Measurements from ENCODE around the gene APOBEC3C. TPM values are rescaled to one million over a fixed set of nuclear protein-coding genes. Genes with fewer than 3 reads are reported as not detected.
"Not testable (repeated sequence)": the region's sequence is repeated elsewhere in the genome, so short reads cannot be mapped to it uniquely, and the experiment has no call there.

The APOBEC3C gene
- 41.4 TPM for total RNA-seq

DNA sequence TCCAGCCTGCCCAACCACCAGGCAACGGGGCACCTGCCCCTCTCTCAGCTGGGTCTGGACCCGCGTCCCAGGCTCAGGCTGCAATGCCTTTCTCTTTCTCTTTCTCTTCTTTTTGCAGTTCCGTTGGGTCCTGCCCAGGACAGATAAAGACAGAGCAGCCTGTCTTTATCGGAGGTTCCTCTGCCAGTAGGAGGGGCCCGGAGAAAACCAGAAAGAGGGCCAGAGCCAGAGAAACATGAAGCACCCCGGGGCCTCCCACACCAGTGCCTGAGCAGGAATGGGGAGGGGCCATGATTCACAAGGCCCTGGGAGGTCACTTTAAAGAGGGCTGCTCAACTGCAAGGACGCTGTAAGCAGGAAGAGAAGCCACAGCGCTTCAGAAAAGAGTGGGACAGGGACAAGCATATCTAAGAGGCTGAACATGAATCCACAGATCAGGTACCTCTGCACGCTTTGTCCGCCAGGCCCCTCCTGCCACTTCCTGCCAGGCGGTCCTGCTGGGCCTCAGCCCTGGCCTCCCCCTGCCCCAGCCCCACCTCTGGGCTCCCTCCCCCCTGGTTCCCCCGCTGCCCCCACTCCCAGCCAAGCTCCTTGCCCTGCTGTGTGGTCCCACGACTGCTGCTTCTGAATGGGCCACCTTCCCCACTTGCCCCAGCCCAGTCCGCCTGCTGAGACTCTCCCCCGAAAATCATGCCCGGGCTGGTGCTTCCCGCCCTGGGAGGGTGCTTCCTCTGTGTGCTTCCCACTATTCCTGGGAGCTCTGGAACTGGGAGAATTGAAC is at the start of gene APOBEC3C:
Gene APOBEC3C (plus strand): TSS at position 316 of the 781 bp plus-strand sequence. CDS start 106 bp downstream, at position 422.
- DNase-seq (ENCODE audit: low spot score): peak; percentile 89

DNA sequence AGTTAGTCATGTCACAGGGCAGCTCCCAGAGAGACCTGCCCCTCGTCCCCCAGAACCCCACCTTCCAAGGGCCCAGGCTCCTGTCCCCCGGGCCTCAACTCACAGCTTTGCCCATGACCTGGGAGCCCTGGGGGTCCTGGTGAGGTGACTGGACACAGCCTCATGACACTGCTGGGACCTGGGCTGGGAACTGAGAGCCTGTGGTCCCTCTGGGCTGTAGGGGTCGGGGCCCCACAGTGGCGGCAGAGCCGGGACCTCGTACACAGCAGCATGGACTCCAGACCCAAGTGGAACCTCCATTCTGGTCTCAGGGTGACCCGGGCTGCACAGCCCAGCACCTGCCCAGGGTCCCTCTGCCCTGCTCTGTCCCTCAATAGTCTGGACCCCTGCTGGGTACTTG is 49.8 kb upstream of the APOBEC3C start:
- DNase-seq (ENCODE audit: low spot score): no peak

DNA sequence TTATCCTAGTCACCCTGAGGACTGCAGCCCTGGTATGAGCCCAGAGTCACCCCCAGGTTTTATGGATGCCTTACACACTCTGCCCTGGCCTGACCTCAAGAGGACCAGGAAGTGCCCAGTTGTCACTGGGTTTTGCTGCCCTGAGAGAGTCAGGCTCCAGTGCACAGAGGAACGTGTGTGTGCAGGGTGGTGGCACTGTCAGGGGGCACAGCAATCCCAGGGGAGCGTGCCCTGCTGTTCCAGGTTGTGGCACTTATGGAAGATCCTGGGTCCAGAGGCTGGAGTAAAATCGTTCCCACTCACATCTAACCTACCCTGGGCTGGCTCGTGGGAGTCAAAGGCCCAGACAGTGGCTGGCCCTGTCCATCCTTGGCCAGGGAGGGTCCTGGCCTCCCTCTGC is 49.1 kb upstream of the APOBEC3C start:
- no peak for DNase-seq (ENCODE audit: low spot score)

DNA sequence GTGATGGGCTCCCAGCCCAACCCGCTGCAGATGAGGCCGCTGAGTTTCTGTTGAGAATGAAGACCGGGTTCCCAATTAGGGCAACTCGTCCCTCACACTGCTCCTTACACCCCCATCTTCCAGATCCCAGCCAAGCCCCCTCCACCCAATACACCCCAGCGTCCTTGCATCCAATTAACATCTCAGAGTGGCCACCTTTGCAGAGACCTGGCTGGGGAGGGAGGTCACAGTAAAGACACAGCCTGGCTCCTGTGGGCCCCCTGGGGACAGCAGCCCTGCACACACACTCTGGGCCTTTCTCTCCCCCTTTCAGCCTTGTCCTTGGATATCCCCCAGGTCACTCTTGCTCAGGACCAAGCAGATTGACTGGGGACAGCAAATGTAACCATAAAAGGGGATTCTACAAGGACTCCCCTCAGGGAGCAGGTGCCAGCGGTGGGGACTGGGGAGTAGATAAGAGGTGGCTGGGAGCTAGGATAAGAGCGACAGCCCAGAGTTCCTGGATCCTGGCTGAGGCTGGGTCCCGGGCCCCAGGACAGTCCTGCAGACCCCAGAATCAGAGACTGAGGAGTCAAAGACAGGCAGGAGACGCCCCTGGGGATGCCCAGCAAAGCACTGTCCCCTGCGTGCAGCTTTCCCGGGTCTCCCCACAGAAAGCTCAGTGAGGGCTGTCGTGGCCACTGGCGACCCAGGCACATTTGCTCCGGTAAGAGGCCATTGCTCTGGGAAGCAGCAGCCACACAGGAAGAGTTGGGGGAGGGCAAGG is 48.3 kb upstream of the APOBEC3C start:
- no peak for DNase-seq (ENCODE audit: low spot score)

DNA sequence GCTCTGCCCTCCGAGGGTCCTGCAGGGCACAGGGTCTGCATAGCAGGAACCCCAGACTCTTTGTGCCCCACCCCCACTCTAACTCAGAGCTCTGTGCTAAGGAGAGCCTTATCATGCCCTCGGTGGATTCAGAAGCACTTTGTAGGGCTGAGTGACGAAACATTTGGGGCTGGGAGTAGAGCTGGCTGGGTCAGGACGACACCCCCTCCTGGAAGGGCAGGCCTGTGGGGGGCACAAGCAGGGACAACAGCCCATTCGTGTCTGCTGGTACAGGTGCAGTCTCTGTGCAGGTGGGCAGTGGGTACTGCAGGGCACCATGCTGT is 47.7 kb upstream of the APOBEC3C start:
- DNase-seq (ENCODE audit: low spot score): no peak

DNA sequence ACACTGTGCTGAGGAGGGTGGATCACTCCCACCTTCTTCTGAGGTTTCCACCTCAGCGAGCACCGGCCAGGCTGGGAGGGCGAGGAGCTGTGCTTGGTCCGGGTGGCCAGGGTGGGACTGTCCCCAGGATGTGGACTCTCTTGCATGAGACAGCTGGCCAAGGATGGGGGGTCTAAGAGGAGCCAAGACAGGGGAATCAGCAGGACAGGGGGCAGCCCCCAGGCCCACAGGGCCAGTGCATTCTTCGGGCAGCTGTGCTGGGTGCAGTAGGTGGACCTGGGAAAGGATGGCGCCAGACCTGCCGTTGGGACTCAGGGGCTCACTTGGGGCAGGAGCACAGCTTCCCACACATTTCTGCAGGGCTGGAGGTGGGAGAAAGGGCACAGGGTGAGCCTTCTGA is 47.1 kb upstream of the APOBEC3C start:
- no peak for DNase-seq (ENCODE audit: low spot score)

DNA sequence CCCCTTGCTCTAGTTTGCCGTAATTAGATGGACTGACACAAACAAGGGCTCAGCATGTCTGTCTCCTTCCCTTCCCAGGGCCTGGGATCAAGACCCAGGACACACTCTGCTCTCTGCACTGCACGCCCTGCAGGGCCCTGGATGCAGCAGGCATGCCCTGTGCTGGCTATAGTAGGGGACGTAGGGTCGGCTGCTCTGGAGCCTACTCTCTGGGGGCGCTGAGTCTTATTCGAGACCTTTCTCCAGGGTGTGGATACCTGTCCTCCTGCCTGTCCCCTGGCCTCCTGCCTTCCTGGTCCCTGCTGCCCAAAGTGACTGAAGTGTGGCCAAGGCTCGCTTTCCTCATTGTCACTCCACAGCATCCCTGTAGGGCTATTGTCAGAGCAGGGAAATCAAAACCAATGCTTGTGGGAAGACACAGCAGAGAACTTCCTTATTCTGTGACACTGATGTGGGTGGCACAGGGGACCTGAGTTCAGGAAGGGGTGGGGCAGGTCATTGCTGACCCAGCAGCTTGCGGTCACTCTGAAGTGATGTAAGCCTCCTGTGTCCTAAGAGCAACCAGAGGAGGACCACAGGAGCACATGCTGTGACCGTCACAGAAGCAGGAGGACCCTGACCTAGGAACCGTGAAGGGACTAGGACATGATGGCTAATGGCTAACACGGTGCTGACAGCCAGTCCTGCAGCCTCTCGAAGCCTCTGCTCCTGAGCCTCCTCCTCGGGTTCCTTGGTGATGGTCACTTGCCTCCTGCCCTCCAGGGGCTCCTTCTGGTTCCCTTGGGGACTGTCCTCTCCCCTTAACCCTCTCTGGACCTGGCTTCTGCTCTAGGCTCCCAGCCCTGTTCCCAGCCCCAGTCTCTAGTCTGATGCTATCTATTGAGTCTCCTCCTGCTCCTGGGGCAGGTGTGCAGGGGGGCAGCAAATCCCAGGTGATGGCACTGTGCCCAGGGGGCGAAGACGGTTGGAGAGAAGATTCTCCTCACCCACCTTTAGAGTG is 46.3 kb upstream of the APOBEC3C start:
- no peak for DNase-seq (ENCODE audit: low spot score)

DNA sequence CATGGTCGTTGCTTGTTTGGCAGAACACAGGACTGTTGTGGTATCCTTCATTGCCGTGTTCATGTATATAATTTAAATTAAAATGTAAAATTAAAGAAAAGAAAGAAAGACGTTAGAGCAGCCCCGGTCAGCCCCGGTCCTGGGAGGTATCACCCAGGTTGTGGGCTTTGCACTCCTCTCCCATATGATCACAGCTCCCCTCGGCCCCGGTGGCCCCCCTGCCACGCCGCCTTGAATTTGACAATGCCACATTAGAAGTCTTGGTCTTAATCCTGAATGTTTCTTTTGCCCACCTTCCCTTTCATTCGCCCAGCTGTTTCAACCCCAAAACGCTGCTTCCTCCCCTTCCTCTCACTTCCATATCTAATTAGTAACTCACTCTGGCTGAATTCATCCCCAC is 45.3 kb upstream of the APOBEC3C start:
- DNase-seq (ENCODE audit: low spot score): no peak

DNA sequence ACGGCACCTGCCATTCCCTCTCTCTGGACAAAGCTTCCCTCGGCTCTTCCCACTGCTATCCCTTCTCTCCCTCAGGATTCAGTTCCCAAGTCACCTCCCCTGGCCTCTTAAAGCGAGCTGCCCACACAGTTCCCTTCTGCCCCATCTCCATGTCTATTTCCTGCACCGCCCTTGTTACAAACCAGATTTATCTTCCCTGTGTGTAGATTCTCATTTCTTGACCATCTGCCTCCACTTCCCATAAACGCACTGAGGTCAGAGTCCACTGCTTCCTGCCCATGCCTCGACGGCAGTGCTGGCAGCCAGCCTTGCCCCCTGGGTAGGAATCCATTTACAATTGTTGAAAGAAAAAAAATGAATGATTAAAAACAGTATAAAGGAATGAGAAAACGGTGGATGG is 43.5 kb upstream of the APOBEC3C start:
- DNase-seq (ENCODE audit: low spot score): no peak

DNA sequence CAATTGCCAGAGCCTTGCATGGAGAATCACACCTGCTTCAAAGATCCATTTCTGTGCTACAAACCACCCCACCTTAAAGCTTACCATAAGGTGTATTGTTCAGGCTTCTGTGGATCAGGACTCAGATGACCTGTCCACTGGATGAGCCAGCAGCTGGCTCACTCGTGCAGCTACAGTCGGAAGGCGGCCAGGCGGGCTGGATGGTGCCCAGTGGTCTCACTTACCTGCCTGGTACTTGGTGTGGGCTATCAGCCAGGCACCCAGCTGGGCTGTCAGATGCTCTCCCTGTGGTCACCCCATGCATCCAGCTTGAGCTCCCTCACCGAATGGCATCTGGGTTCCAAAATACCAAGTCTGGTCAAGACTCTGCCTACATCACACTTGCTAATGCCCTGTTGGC is 42.9 kb upstream of the APOBEC3C start:
- DNase-seq (ENCODE audit: low spot score): no peak

DNA sequence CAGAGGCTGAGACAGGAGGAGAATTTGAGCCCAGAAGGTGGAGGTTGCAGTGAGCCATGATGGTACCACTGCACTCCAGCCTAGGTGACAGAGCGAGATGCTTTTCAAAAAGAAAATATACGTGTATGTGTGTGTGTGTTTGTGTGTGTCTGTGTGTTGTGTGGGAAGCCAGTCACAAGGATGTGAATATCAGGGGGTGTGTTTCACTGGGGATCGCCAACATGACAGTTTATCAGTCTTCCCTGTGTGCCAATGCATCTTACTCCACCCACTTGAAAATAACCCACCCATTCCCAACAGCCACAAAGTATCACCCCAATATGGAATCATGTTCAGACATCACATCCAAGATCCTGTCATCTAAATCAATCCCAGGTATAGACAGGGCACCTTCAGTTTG is 42.3 kb upstream of the APOBEC3C start:
- no peak for DNase-seq (ENCODE audit: low spot score)

DNA sequence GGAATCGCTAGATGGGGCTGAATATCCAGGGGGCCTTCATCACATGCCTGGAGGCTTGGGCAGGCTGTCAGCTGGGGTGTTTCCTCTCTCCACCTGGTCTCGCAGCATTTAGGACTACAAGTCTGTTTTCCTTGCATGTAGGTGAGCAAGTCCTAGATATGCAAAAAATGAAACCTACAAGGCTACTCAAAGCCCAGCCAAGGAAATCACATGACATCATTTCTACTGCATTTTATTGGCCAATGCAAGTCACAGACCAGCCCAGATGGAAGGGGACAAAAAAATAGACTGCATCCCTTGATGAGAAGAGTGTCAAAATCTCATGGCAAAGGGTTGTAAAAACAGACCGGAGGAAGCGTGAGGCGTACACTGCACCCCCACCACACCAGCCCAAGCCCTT is 41.5 kb upstream of the APOBEC3C start:
- no peak for DNase-seq (ENCODE audit: low spot score)

DNA sequence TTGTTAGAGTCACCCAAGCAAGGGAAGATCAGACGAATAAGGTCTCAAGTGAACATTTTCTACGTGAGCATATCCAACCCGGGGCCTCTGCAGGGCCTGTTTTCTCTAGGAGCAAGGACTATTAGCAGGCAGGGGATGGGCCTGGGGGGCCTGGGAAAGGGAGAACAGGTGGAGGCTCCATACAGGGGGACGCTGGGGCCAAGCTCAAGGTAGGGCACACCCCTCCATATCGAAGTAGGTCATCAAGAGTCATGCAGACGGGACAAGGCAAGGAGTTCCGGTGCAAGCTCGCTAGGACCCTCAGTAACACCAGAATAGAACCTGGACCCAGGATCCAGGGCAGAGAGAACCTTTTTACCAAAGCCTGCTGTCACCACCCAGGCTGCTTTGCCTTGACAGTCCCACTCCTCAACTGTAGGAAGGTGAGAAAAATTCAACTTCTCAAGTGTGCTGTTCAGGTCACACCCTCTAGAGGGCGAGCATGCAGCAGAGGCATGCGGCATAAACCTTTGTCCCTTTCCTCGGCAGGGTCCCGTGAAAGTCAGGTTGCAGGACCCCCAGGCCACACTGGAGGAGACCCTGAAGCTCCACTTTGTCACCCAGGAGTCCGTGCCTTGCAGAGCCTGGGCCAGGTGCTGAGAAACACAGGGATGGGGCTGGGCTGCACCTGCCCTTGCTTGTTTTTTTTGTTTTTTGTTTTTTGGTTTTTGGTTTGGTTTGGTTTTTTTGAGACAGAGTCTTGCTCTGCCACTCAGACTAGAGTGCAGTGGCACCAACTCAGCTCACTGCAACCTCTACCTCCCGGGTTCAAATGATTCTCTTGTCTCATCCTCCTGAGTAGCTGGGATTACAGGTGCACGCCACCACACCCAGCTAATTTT is 40.5 kb upstream of the APOBEC3C start:
- no peak for DNase-seq (ENCODE audit: low spot score)

DNA sequence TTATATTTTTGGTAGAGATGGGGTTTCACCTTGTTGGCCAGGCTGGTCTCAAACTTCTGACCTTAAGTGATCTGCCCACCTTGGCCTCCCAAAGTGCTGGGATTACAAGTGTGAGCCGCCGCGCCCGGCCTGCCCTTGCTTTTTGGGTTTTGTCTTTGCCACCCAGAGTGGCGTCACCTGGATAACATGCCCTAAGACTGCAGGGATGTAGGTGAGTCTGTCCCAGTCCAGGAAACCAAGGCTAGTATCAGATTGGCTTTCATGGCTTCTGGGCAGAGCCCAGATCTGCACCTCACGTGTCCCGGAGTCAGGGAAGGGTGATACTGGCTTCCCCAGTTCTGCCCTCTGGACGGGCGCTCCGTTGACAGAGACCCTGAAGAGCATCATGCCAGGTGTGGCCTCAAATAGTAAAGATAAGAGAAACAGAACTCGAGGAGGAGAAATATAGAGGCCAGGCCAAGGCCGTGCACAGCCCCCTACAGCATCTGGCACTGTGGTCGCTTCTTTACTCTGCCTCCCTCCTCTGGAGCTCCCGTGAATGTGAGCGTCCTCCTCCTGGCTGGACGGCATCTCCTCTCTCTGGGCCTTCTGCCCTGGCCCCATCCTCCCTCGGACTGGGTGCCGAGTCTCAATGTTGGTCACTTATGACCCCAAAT is 39.8 kb upstream of the APOBEC3C start:
- DNase-seq (ENCODE audit: low spot score): no peak

DNA sequence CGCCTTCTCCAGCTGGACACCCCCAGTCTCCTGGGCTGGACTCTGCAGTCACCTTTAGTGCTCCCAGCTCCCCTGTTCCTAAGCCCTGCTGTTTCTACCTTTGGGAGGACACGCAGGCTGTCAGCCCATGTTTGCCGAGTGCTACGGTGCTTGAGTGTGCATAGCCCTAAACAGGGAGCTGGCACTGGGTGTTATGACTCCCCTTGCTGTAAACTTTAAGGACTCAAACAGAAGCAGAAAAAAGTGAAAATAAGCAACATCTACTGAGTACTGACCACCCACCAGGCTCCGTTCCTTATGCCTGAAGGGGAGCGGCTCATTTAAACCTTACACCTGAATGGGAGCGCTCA is 39.3 kb upstream of the APOBEC3C start:
- no peak for DNase-seq (ENCODE audit: low spot score)

DNA sequence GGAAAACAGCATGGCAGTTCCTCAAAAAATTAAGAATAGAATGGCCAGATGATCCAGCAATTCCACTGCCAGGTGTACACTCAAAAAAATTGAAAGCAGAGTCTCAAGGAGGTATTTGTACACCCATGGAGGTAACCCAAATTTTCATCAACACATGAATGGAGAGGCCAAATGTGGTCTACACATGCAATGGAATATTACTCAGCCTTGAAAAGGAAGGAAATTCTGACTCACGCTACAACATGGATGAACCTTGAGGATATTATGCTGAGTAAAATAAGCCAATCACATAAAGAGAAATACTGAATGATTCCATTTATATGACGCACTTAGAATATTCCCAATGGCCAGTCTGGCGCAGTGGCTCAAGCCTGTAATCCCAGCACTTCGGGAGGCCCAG is 36.8 kb upstream of the APOBEC3C start:
- DNase-seq (ENCODE audit: low spot score): not testable (repeated sequence)

DNA sequence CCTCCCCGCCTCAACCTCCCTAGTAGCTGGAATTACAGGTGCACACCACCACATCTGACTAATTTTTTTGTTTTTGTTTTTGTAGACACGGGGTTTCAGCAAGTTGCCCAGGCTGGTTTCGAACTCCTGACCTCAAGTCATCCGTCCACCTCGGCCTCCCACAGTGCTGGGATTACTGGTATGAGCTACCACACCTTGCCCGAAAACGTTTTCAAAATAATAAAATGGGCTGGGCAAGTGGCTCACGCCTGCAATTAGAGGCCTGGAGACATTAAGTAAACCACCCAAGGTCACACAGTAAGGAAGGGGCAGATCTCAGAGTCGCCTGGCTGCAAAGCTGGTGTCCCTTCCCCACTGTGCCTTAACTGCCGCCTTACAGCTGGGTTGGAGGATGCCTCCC is 33.5 kb upstream of the APOBEC3C start:
- DNase-seq (ENCODE audit: low spot score): not testable (repeated sequence)

DNA sequence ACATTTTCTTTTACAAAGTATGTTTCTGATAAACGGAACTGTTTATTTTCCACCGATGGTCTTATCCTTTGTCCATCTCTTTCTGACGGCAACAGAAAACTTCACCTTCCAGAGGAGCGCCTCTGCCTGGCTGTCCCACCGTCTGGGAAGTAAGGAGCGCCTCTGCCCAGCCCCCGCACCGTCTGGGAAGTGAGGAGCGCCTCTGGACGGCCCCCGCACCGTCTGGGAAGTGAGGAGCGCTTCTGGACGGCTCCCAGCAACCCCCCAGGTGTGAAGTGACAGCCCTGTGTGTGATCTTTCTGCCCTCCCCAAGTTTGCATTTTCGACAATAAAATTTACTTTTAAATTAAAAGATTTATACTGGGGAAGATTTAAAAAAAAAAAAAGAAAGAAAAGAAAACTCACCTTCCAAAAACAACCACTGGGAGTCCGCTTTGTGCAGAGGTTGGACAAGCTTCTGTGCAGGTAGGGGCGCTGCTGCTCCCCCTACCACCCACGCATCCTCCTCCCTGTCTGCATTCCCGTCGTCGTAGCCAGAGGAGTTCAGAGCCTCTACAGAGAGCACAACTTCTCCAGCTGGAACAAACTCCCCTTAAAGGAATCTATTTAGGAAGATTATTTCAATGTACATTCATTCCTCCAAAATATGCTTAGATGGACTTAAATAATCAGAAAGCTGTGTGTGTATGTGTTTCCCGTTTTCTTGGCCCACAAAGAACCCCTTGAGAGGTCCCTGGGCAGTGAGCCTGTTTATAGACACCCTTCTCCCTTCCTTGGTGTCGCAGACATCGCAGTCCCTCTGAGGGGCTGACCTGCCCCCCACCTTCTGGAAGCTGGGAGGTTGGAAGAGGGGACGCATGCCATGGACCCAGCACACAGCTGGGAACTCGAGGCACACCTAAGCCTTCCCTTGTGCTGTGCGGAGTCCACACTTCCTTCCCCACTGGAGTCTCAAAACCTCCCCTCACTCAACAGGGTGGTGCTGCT is 32.8 kb upstream of the APOBEC3C start:
- DNase-seq (ENCODE audit: low spot score): no peak

Data from ureter (tissue), 1 donor.